ENCODE data around the gene ERC2. TPM values are rescaled to one million over a fixed set of nuclear protein-coding genes. Genes with fewer than 3 reads are reported as not detected.

ERC2 gene
- polyA plus RNA-seq, 1 experiment, result 0.07 TPM

DNA sequence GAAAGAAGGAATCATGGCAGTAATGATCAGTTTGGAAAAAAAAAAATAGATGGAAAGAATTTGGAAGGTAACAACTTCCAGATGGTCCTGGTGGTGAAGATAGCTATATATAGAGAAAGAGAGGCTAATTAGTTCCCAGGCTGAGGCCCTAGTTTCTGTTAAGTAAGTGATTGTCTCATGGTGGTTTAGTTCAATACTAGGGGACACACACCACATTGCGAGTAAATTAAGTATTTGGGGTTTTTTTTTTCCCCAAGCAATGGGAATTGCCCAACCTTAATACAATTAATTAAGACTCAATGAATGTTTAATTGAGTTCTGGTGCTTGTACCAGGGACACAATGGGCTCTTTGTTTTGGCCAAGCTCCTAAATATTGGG is 837.4 kb downstream of the ERC2 start:
- CTCF ChIA-PET, result interaction anchor here (1.3 kb wide), 1 partner anchor 16 kb away, joined by 3 read pairs; no protein-coding TSS in a partner anchor
- no peak overlapping the region for H3K4me3 ChIP-seq (ENCODE audit: low read depth, low read length)
- no peak for DNase-seq (ENCODE audit: low read depth)
- 0 out of 2 replicates have a peak, but pooled peaks cover 1% of the 10 kb centered on the region for H3K27me3 ChIP-seq (ENCODE audit: control insufficient read depth, insufficient read depth, low read length)
- H3K36me3 ChIP-seq (ENCODE audit: control insufficient read depth, insufficient read depth, low read length), result no peaks in the 10 kb centered on the region
- POLR2A ChIA-PET, result no interaction called here
- TF ChIP-seq CTCF (IDR thresholded peaks at IDR 0.05; ENCODE audit: insufficient read depth, low read depth, low read length), result no peak

DNA sequence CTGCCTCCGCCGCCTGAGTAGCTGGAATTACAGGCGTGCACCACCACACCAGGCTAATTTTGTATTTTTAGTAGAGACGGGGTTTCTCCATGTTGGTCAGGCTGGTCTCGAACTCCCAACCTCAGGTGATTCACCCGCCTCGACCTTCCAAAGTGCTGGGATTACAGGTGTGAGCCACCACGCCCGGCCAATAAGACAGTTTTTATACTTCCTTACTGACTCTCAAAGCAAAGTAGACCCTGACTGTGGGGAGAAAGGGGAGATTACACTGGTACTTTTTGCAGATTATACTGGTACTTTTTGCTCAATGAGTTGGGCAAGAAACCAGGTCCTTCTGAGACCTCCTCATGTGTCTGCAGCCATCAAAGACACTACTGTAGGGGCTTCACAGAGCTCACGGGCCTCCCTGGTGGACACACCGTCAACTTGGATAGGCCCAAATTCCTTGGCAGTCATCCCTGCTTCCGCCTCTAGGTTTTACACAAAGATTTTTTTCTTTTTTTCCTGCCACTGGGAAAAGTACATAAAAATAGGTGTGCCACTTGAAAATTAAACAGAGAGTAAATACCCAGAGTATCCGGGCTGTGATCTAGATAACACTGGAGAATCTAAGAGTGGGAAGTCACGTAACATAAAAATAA is 837.9 kb downstream of the ERC2 start:
- Histone ChIP-seq H3K4me3 (ENCODE audit: low read depth, low read length) (no peak overlapping the region), H3K36me3 (ENCODE audit: control insufficient read depth, insufficient read depth, low read length) (no peaks in the 10 kb centered on the region), H3K27me3 (ENCODE audit: control insufficient read depth, insufficient read depth, low read length) (0 out of 2 replicates have a peak, but pooled peaks cover 1% of the 10 kb centered on the region)
- no peak for DNase-seq (ENCODE audit: low read depth)
- ChIA-PET POLR2A (no interaction called here), CTCF (no interaction called here)
- no peak for TF ChIP-seq CTCF (IDR thresholded peaks at IDR 0.05; ENCODE audit: insufficient read depth, low read depth, low read length)

- CTCF ChIA-PET, result interaction anchor here (0.6 to 1.4 kb wide), 6 partner anchors 15 to 142 kb away, joined by 3 to 5 read pairs (median 4); no protein-coding TSS in a partner anchor
- POLR2A ChIA-PET, result no interaction called here
- Histone ChIP-seq H3K4me3 (ENCODE audit: low read depth, low read length) (no peak overlapping the region), H3K36me3 (ENCODE audit: control insufficient read depth, insufficient read depth, low read length) (no peaks in the 10 kb centered on the region), H3K27me3 (ENCODE audit: control insufficient read depth, insufficient read depth, low read length) (0 out of 2 replicates have a peak, but pooled peaks cover 1% of the 10 kb centered on the region)
- TF ChIP-seq CTCF (IDR thresholded peaks at IDR 0.05; ENCODE audit: insufficient read depth, low read depth, low read length), result no peak
- no peak for DNase-seq (ENCODE audit: low read depth)
These were observed 838.8 kb downstream of the ERC2 start for GRCh38 chr3:55629432-55629831.

DNA sequence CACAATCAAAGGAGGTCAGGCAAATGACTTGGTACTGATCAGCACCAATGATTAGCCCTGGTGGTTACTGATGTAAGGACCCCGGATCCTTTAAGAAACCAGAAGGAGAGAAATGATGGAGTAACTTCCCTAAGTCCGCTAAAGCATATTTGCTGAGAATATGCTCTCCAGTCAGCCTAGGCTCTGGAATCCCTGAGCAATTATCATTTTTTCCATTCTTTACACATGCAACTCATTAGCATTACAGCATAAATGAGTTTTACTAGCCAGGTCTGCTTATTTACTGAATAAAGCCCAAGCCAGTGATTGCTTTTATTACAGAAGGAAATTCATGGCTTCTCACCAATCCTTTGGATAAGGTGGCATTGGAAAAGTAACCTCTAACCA is 842.0 kb downstream of the ERC2 start:
- CTCF ChIA-PET, result interaction anchor here (0.6 to 1.0 kb wide), 4 partner anchors 29 to 145 kb away, joined by 3 read pairs; no protein-coding TSS in a partner anchor
- no peak for TF ChIP-seq CTCF (IDR thresholded peaks at IDR 0.05; ENCODE audit: insufficient read depth, low read depth, low read length)

GRCh38 chr3:55624238-55624637 is 844.0 kb downstream of the ERC2 start:
- DNase-seq (ENCODE audit: low read depth), result no peak
- POLR2A ChIA-PET, result no interaction called here

More for the DNA sequence above, 842.0 kb downstream of the ERC2 start:
- H3K4me3 ChIP-seq (ENCODE audit: low read depth, low read length), result no peak overlapping the region
- no peak for DNase-seq (ENCODE audit: low read depth)
- no peaks in the 10 kb centered on the region for H3K27me3 ChIP-seq (ENCODE audit: control insufficient read depth, insufficient read depth, low read length)
- POLR2A ChIA-PET, result no interaction called here
- no peaks in the 10 kb centered on the region for H3K36me3 ChIP-seq (ENCODE audit: control insufficient read depth, insufficient read depth, low read length)

More at GRCh38 chr3:55624238-55624637, 844.0 kb downstream of the ERC2 start:
- H3K4me3 ChIP-seq (ENCODE audit: low read depth, low read length), result no peak overlapping the region
- H3K27me3 ChIP-seq (ENCODE audit: control insufficient read depth, insufficient read depth, low read length), result no peaks in the 10 kb centered on the region
- CTCF ChIA-PET, result no interaction called here
- no peaks in the 10 kb centered on the region for H3K36me3 ChIP-seq (ENCODE audit: control insufficient read depth, insufficient read depth, low read length)
- TF ChIP-seq CTCF (IDR thresholded peaks at IDR 0.05; ENCODE audit: insufficient read depth, low read depth, low read length), result no peak
